ENCODE measurements around the gene PDE4D. TPM values are rescaled to one million over a fixed set of nuclear protein-coding genes. Genes with fewer than 3 reads are reported as not detected.

PDE4D gene
- total and polyA plus RNA-seq, 2 of the 4 experiments (the other 2 are of a cell fraction), result 1.4 to 7.9 TPM

GRCh38 chr5:59346982-59347381 is 546.5 kb downstream of the PDE4D start:
- Histone ChIP-seq H4K8ac (ENCODE audit: low read depth in 2 of 2, low read length in 2 of 2) (no peak overlapping the region), H2BK120ac (ENCODE audit: low read depth, low read length) (no peak overlapping the region), H2AK5ac (ENCODE audit: low read depth, low read length) (no peak overlapping the region), H3K14ac (replicated peaks; ENCODE audit: low read depth, low read length) (no peak overlapping the region), H3K79me1 (ENCODE audit: low read depth in 1 of 2, low read length in 2 of 2) (no peaks in the 10 kb centered on the region), H3K4me2 (ENCODE audit: low read depth, low read length) (no peak overlapping the region), H3K56ac (ENCODE audit: extremely low read depth, insufficient read depth, low read length) (no peak overlapping the region), H2AK9ac (replicated peaks; ENCODE audit: low read depth, low read length, poor library complexity) (no peak overlapping the region), H3K27ac (ENCODE audit: insufficient read depth, low read length) (no peak overlapping the region), H2BK5ac (ENCODE audit: low read depth, low read length, poor library complexity, severe bottlenecking) (no peak overlapping the region), H3K27me3 (ENCODE audit: control insufficient read depth, insufficient read depth, low read length) (no peaks in the 10 kb centered on the region), H4K5ac (ENCODE audit: low read depth, low read length) (no peak overlapping the region), H2BK15ac (ENCODE audit: low read depth, low read length) (no peak overlapping the region), H2BK20ac (ENCODE audit: low read depth, low read length) (no peak overlapping the region), H3K9me1 (ENCODE audit: insufficient read depth, low read length) (no peaks in the 10 kb centered on the region), H3K4me1 (ENCODE audit: control insufficient read depth, insufficient read depth, low read length) (no peaks in the 10 kb centered on the region), H3K9me3 (ENCODE audit: control insufficient read depth, insufficient read depth, low read length) (no peaks in the 10 kb centered on the region), H4K20me1 (ENCODE audit: insufficient read depth, low read length) (no peaks in the 10 kb centered on the region), H3K23ac (ENCODE audit: low read depth, low read length) (no peak overlapping the region), H4K91ac (ENCODE audit: insufficient read depth, low read depth, low read length) (no peak overlapping the region), H2AFZ (replicated peaks; ENCODE audit: low read length, poor library complexity) (no peak overlapping the region), H3K4ac (ENCODE audit: low read depth, low read length) (no peak overlapping the region), H3K4me3 (ENCODE audit: insufficient read depth, low read depth, low read length) (no peak overlapping the region), H3K18ac (ENCODE audit: low read depth, low read length) (no peak overlapping the region), H3K9ac (ENCODE audit: low read depth, low read length) (no peak overlapping the region), H3K36me3 (ENCODE audit: control insufficient read depth, insufficient read depth, low read length) (no peaks in the 10 kb centered on the region)
- ATAC-seq (ENCODE audit: low read depth) (no peak), DNase-seq (no peak)
- dilution Hi-C loops (cut with HindIII; ENCODE audit: low sequenced_read_pairs, unreplicated experiment) (no loop called here), intact Hi-C loops (cut with micrococcal nuclease) (no loop called here), in situ Hi-C loops (cut with MboI; ENCODE audit: low sequenced_read_pairs) (no loop called here)
- no TSS peak for BruUV-seq (replicated peaks)
- ChIA-PET POLR2A (ENCODE audit: unreplicated experiment) (no interaction called here), CTCF (no interaction called here)
- WGBS, 2 experiments (ENCODE audit: extremely low coverage in 2 of 2, insufficient read length in 1 of 2), result no CpG with 5 or more reads among the region's 1 CpG
- TF ChIP-seq MAZ (IDR thresholded peaks at IDR 0.05; ENCODE audit: borderline replicate concordance, low read depth, low read length) (no peak), USF2 (IDR thresholded peaks at IDR 0.05; ENCODE audit: low read depth, low read length) (no peak), CEBPB (IDR thresholded peaks at IDR 0.05; ENCODE audit: low read depth, low read length) (no peak), RAD21 (IDR thresholded peaks at IDR 0.05; ENCODE audit: low read length) (no peak), CHD1 (IDR thresholded peaks at IDR 0.05; ENCODE audit: low read depth, low read length) (no peak), ELK1 (IDR thresholded peaks at IDR 0.05; ENCODE audit: borderline replicate concordance, low read depth, low read length) (no peak)

Data from IMR-90 (cell line).